Stomach (tissue), 4 donors: ENCODE measurements around the gene CD300H.

Experiments
- CTCF ChIP-seq, 7 experiments: fragments of 450-650 bp in 4 of 7; fragments of 200-600 bp in 3 of 7; sonication (generic) in 3 of 7; IDR thresholded peaks; one replicate each; pipeline ENCODE4 v1.5.1; 2016 to 2019; ENCODE audit warnings: antibody characterized with exemption in 7 of 7, control low read depth in 2 of 7, mild to moderate bottlenecking in 1 of 7
- EP300 ChIP-seq: sonication (generic); formaldehyde crosslinking; IDR thresholded peaks from one replicate; pipeline ENCODE4 v1.6.1; 2017; ENCODE audit warnings: antibody characterized with exemption

- no peak for TF ChIP-seq CTCF (IDR thresholded peaks at IDR 0.05)
- TF ChIP-seq EP300: no peak
These were observed 44.7 kb upstream of the CD300H start for GRCh38 chr17:74612046-74612445.
